IMR-90 (cell line): ENCODE measurements around the gene MARCKSL1. TPM values are rescaled to one million over a fixed set of nuclear protein-coding genes. Genes with fewer than 3 reads are reported as not detected.

ENCODE experiments used
- ATAC-seq: fragments of 200-7000 bp; cut with Tn5 transposase; 2 replicates; pipeline ENCODE4 v1.9.1; 2020; ENCODE audit warnings: low read depth, mild to moderate bottlenecking, moderate library complexity
- BruUV-seq: library from RNA; stranded (reverse); fragments of 400-500 nt; replicated peaks from 2 replicates; lab custom pipeline; 2021; lab: Mats Ljungman, UMichigan
- CTCF ChIA-PET: fragments of 300-600 bp; formaldehyde crosslinking; extraction: SDS; loops from one replicate; lab custom pipeline; 2021; ENCODE audit warnings: antibody characterized with exemption; lab: Yijun Ruan, JAX
- POLR2A ChIA-PET: fragments of 300-600 bp; sonication (Branson Sonifier 250); formaldehyde crosslinking; loops from one replicate; lab custom pipeline; 2022; ENCODE audit warnings: antibody characterized with exemption; ENCODE audit not compliant: unreplicated experiment; lab: Charles Lee
- DNase-seq: peaks from one replicate; pipeline ENCODE4 v3.0.0; 2013
- H2AFZ ChIP-seq: replicated peaks from 2 replicates; pipeline ENCODE3; 2013; ENCODE audit warnings: low read length, mild to moderate bottlenecking; ENCODE audit not compliant: poor library complexity
- H2AK5ac ChIP-seq: 2 replicates; pipeline ENCODE4 v1.6.1; 2013; ENCODE audit warnings: low read depth, low read length, inconsistent platforms
- H2AK9ac ChIP-seq: replicated peaks from 2 replicates; pipeline ENCODE3; 2013; ENCODE audit warnings: mild to moderate bottlenecking, low read depth, low read length, moderate library complexity; ENCODE audit not compliant: poor library complexity
- H2BK120ac ChIP-seq: 2 replicates; pipeline ENCODE4 v1.6.1; 2013; ENCODE audit warnings: low read depth, low read length, inconsistent platforms
- H2BK15ac ChIP-seq: 3 replicates; pipeline ENCODE4 v1.6.1; 2013; ENCODE audit warnings: low read depth, low read length, inconsistent platforms
- H2BK20ac ChIP-seq: 2 replicates; pipeline ENCODE4 v1.6.1; 2013; ENCODE audit warnings: low read depth, mild to moderate bottlenecking, inconsistent platforms, low read length, moderate library complexity
- H2BK5ac ChIP-seq: 2 replicates; pipeline ENCODE4 v1.6.1; 2013; ENCODE audit warnings: mild to moderate bottlenecking, low read depth, low read length, inconsistent platforms; ENCODE audit not compliant: poor library complexity, severe bottlenecking
- H3K14ac ChIP-seq: replicated peaks from 2 replicates; pipeline ENCODE4 v1.6.1; 2013; ENCODE audit warnings: low read depth, low read length, inconsistent platforms
- H3K18ac ChIP-seq: 2 replicates; pipeline ENCODE4 v1.6.1; 2013; ENCODE audit warnings: low read depth, low read length, control low read depth
- H3K23ac ChIP-seq: 2 replicates; pipeline ENCODE4 v1.6.1; 2013; ENCODE audit warnings: low read depth, low read length, inconsistent platforms
- H3K27ac ChIP-seq: 2 replicates; pipeline ENCODE4 v1.5.1; 2013; ENCODE audit warnings: mild to moderate bottlenecking, control low read depth, low read length; ENCODE audit not compliant: insufficient read depth
- H3K27me3 ChIP-seq: 2 replicates; pipeline ENCODE4 v1.6.1; 2013; ENCODE audit warnings: low read length; ENCODE audit not compliant: control insufficient read depth, insufficient read depth
- H3K36me3 ChIP-seq: 2 replicates; pipeline ENCODE4 v1.6.1; 2013; ENCODE audit warnings: low read length, mixed read lengths; ENCODE audit not compliant: control insufficient read depth, insufficient read depth
- H3K4ac ChIP-seq: 2 replicates; pipeline ENCODE4 v1.6.1; 2013; ENCODE audit warnings: low read depth, low read length, inconsistent platforms
- H3K4me1 ChIP-seq: 2 replicates; pipeline ENCODE4 v1.6.1; 2013; ENCODE audit warnings: low read length, mixed read lengths; ENCODE audit not compliant: control insufficient read depth, insufficient read depth
- H3K4me2 ChIP-seq: 2 replicates; pipeline ENCODE4 v1.6.1; 2013; ENCODE audit warnings: low read depth, mild to moderate bottlenecking, control low read depth, low read length, moderate library complexity
- H3K4me3 ChIP-seq: 2 replicates; pipeline ENCODE4 v1.5.1; 2013; ENCODE audit warnings: low read depth, mild to moderate bottlenecking, control low read depth, low read length, moderate library complexity; ENCODE audit not compliant: insufficient read depth
- H3K56ac ChIP-seq: 2 replicates; pipeline ENCODE4 v1.6.1; 2013; ENCODE audit warnings: low read length, inconsistent platforms; ENCODE audit not compliant: insufficient read depth; ENCODE audit errors: extremely low read depth
- H3K79me1 ChIP-seq, 2 experiments: 2 replicates each; pipeline ENCODE4 v1.6.1; 2013; ENCODE audit warnings: low read length in 2 of 2, inconsistent platforms in 1 of 2, low read depth in 1 of 2
- H3K9ac ChIP-seq: 2 replicates; pipeline ENCODE4 v1.6.1; 2013; ENCODE audit warnings: low read depth, low read length, control low read depth
- H3K9me1 ChIP-seq: 2 replicates; pipeline ENCODE4 v1.6.1; 2013; ENCODE audit warnings: low read length, inconsistent platforms; ENCODE audit not compliant: insufficient read depth
- H3K9me3 ChIP-seq: 2 replicates; pipeline ENCODE4 v1.6.1; 2013; ENCODE audit warnings: low read length; ENCODE audit not compliant: control insufficient read depth, insufficient read depth
- H4K20me1 ChIP-seq: 2 replicates; pipeline ENCODE4 v1.6.1; 2013; ENCODE audit warnings: low read length, inconsistent platforms; ENCODE audit not compliant: insufficient read depth
- H4K5ac ChIP-seq: 2 replicates; pipeline ENCODE4 v1.6.1; 2013; ENCODE audit warnings: mild to moderate bottlenecking, low read depth, low read length, control low read depth
- H4K8ac ChIP-seq, 2 experiments: 2 replicates each; pipeline ENCODE4 v1.6.1; 2013; ENCODE audit warnings: low read depth in 2 of 2, low read length in 2 of 2, control low read depth in 1 of 2, inconsistent platforms in 1 of 2
- H4K91ac ChIP-seq: 2 replicates; pipeline ENCODE4 v1.6.1; 2013; ENCODE audit warnings: low read depth, low read length, inconsistent platforms; ENCODE audit not compliant: insufficient read depth
- BHLHE40 ChIP-seq: fragments of 150-350 bp; IDR thresholded peaks from 2 replicates; pipeline ENCODE4 v1.6.1; 2016; ENCODE audit warnings: mild to moderate bottlenecking, low read depth, low read length
- MXI1 ChIP-seq: IDR thresholded peaks from 2 replicates; pipeline ENCODE4 v1.6.1; 2012; ENCODE audit warnings: low read depth, mild to moderate bottlenecking, low read length, moderate library complexity, borderline replicate concordance
- RCOR1 ChIP-seq: IDR thresholded peaks from 2 replicates; pipeline ENCODE4 v1.6.1; 2012; ENCODE audit warnings: mild to moderate bottlenecking, low read length, improper control_type of control experiment; ENCODE audit not compliant: insufficient replicate concordance
- SMC3 ChIP-seq: fragments of 150-350 bp; IDR thresholded peaks from 2 replicates; pipeline ENCODE4 v1.6.1; 2016; ENCODE audit warnings: low read depth, mild to moderate bottlenecking, antibody characterized with exemption, low read length, moderate library complexity
- WGBS, 2 experiments: methylation state at CpG; one replicate each; pipeline versions ENCODE4 v1.1.5 to v1.1.7; 2013; ENCODE audit warnings: missing lambda C conversion rate in 2 of 2; ENCODE audit not compliant: insufficient read length in 1 of 2; ENCODE audit errors: extremely low coverage in 2 of 2; 5-methylcytosine and 5-hydroxymethylcytosine counted together
- dilution Hi-C: fragments of 300-500 bp; cut with HindIII; formaldehyde crosslinking; loops from one replicate; pipeline ENCODE4 v1.14.3; 2018; ENCODE audit warnings: low sequenced_read_pairs; ENCODE audit not compliant: unreplicated experiment
- in situ Hi-C: fragments of 300-500 bp; cut with MboI; formaldehyde crosslinking; loops from 3 replicates; pipeline ENCODE4 v1.14.3; 2019; ENCODE audit warnings: low sequenced_read_pairs, inconsistent platforms, mixed read lengths
- intact Hi-C: fragments of 100-400 bp; cut with micrococcal nuclease; formaldehyde crosslinking; loops from 2 replicates; pipeline ENCODE4 v1.10.0; 2022
- polyA plus RNA-seq, 3 experiments: library from polyadenylated mRNA; depleted of rRNA; stranded (reverse); fragments of >200 nt; gene quantifications; 2 replicates each; pipeline ENCODE4 v1.2.3, GENCODE V29; 2012; ENCODE audit warnings: low replicate concordance in 1 of 3
- total RNA-seq: library from RNA; depleted of rRNA; stranded (reverse); fragments of >200 nt; gene quantifications from 2 replicates; pipeline ENCODE4 v1.2.3, GENCODE V29; 2012

MARCKSL1 gene
- total and polyA plus RNA-seq, 2 of the 4 experiments (the other 2 are of a cell fraction), result 37.5 to 218 TPM

- DNase-seq (no peak), ATAC-seq (no peak)
- no peak overlapping the region for H3K4me2 ChIP-seq
- no peak overlapping the region for H4K5ac ChIP-seq
- dilution Hi-C loops (no loop called here), in situ Hi-C loops (no loop called here), intact Hi-C loops (no loop called here)
- H3K4me3 ChIP-seq, result no peak overlapping the region
- no peak overlapping the region for H2BK20ac ChIP-seq
- TF ChIP-seq BHLHE40 (no peak), MXI1 (no peak), RCOR1 (no peak), SMC3 (no peak)
- WGBS, 2 experiments, result no CpG with 5 or more reads among the region's 3 CpGs
- no peaks in the 10 kb centered on the region for H3K27me3 ChIP-seq
- H3K9ac ChIP-seq, result no peak overlapping the region
- H3K23ac ChIP-seq, result no peak overlapping the region
- H2AK5ac ChIP-seq, result no peak overlapping the region
- no peak overlapping the region for H2AK9ac ChIP-seq
- H3K79me1 ChIP-seq, result peaks cover 38 to 68% of the 10 kb centered on the region in 2 experiments
- no peak overlapping the region for H2BK120ac ChIP-seq
- POLR2A ChIA-PET, result interaction anchor here (0.5 kb wide), 1 partner anchor 103 kb away, joined by 3 read pairs; the partner anchor contains the start of gene CCDC28B
- H3K36me3 ChIP-seq, result peaks cover 27% of the 10 kb centered on the region
- H2BK15ac ChIP-seq, result no peak overlapping the region
- H4K91ac ChIP-seq, result no peak overlapping the region
- peaks cover 6% of the 10 kb centered on the region; the same call in 1 of the 2 replicates for H3K9me1 ChIP-seq
- no peak overlapping the region for H3K18ac ChIP-seq
- no peak overlapping the region for H3K27ac ChIP-seq
- H2AFZ ChIP-seq, result no peak overlapping the region
- H3K4ac ChIP-seq, result no peak overlapping the region
- no peaks in the 10 kb centered on the region; the same call in 1 of the 2 replicates for H3K9me3 ChIP-seq
- no peak overlapping the region for H3K14ac ChIP-seq
- H3K4me1 ChIP-seq, result peaks cover 3% of the 10 kb centered on the region; the same call in 1 of the 2 replicates
- H4K20me1 ChIP-seq, result peaks cover 20% of the 10 kb centered on the region; the same call in 1 of the 2 replicates
- no TSS peak for BruUV-seq
- H4K8ac ChIP-seq, result no peak overlapping the region
- no peak overlapping the region for H2BK5ac ChIP-seq
- no peak overlapping the region for H3K56ac ChIP-seq
- CTCF ChIA-PET, result no interaction called here
These were observed 32.7 kb downstream of the MARCKSL1 start for GRCh38 chr1:32303358-32303757.
